ENCODE data around the gene SELL.

- no peak for TF ChIP-seq POLR2AphosphoS5 (IDR thresholded peaks at IDR 0.05)
- no peak for TF ChIP-seq CTCF (IDR thresholded peaks at IDR 0.05)
- TF ChIP-seq POLR2A (IDR thresholded peaks at IDR 0.05), result no peak
These were observed 42.1 kb upstream of the SELL start for GRCh38 chr1:169753549-169753948.
